HUES6 (cell line): ENCODE results near the gene PPP2R5C.
A peak's percentile ranks its signal among the peaks of the same experiment; 100 is the strongest.

Experiments used
- H3K27ac ChIP-seq: 2 replicates; pipeline ENCODE4 v1.7.0; 2013; ENCODE audit warnings: low read depth, mild to moderate bottlenecking, low read length, inconsistent platforms
- H3K27me3 ChIP-seq: 2 replicates; pipeline ENCODE4 v1.6.1; 2013; ENCODE audit warnings: low read length; ENCODE audit not compliant: control insufficient read depth, insufficient read depth
- H3K36me3 ChIP-seq: 2 replicates; pipeline ENCODE4 v1.6.1; 2013; ENCODE audit warnings: low read length; ENCODE audit not compliant: control insufficient read depth, insufficient read depth
- H3K4me1 ChIP-seq: 2 replicates; pipeline ENCODE4 v1.6.1; 2013; ENCODE audit warnings: low read length; ENCODE audit not compliant: control insufficient read depth, insufficient read depth
- H3K4me3 ChIP-seq: 2 replicates; pipeline ENCODE4 v1.5.1; 2013; ENCODE audit warnings: low read depth, low read length
- H3K9ac ChIP-seq: one replicate; pipeline ENCODE4 v1.6.1; 2013; ENCODE audit warnings: mild to moderate bottlenecking, low read length
- H3K9me3 ChIP-seq: 2 replicates; pipeline ENCODE4 v1.6.1; 2013; ENCODE audit warnings: low read depth, low read length; ENCODE audit not compliant: control insufficient read depth, insufficient read depth

Gene PPP2R5C

DNA sequence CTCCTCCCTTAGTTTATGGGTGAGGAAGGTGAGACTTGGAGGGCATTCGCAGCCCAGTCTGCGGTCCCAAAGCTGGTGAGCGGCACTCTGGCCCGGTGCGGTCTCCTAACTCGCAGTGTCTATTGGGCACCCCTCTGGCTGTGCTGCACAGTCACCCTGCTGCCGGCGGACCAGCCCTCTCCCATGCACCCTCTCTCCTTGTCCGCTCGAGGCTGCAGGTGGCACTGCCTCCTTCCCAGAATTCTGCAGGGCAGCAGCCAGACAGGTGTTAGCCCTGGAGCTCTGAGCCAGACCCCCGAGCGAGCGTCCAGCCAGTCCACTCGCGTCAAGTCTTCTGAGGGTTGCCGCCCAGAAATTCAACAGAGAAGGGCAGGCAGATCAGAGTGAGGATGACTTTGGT is 146.1 kb downstream of the PPP2R5C start:
- no peak overlapping the region for H3K9ac ChIP-seq
- no peaks in the 10 kb centered on the region for H3K27me3 ChIP-seq
- no peaks in the 10 kb centered on the region for H3K4me1 ChIP-seq
- no peak overlapping the region for H3K27ac ChIP-seq
- H3K36me3 ChIP-seq: peaks cover 72% of the 10 kb centered on the region
- H3K9me3 ChIP-seq: no peaks in the 10 kb centered on the region
- no peak overlapping the region for H3K4me3 ChIP-seq

DNA sequence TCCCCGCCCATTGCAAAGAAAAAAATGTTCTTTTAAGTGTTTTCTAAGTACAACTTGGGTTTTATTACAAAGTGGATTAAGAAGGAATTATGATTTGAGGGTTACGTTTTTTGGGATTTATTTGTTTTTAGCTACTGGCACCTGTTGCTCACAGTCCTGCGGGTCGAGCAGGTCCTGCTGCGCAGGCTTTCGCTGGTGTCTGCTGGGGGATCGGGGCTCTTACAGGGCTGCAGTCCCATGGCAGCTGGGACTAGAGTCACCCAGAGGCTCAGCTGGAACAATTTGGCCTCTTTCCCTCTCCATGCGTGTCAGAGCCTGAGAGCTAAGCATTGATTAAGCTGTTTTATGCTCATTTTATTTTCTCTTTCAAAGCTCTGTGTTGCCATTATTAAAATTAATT is 147.3 kb downstream of the PPP2R5C start:
- Histone ChIP-seq H3K4me1 (no peaks in the 10 kb centered on the region), H3K27me3 (no peaks in the 10 kb centered on the region), H3K9ac (no peak overlapping the region), H3K9me3 (no peaks in the 10 kb centered on the region), H3K36me3 (peaks cover 74% of the 10 kb centered on the region), H3K27ac (no peak overlapping the region), H3K4me3 (no peak overlapping the region)

DNA sequence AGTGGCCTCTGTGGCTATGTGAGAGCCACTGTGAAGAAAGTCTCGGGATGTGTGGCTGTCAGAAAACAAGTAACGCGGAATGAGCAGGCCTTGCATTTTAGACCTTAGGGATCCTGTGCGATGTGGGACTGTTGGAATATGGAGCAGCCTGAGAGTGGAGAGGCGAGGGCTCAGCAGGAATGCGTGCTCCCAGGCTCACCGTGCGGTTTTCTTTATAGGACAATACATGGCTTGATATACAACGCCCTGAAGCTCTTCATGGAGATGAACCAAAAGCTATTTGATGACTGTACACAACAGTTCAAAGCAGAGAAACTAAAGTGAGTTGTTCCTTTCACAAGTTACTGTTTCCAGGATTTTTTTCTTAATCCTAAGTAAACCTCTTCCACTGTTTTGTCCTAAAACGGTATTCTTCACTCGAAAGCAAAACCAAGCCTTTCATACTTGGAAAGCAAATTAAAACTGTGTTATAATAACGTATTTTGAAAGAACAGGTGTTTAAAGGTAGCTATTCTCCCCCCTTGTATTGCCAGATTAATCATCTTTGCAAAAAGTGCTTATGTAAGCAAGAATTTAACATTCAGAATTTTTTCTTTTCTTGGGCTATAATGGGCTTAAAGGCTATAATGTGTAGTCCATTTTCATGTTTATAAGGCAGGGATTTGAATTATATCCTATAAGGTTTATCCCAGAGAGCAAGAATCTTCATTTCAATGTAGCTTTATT is 148.0 kb downstream of the PPP2R5C start:
- Histone ChIP-seq H3K4me1 (no peaks in the 10 kb centered on the region), H3K9ac (no peak overlapping the region), H3K4me3 (no peak overlapping the region), H3K27ac (no peak overlapping the region), H3K9me3 (no peaks in the 10 kb centered on the region), H3K27me3 (no peaks in the 10 kb centered on the region), H3K36me3 (peaks cover 77% of the 10 kb centered on the region)

DNA sequence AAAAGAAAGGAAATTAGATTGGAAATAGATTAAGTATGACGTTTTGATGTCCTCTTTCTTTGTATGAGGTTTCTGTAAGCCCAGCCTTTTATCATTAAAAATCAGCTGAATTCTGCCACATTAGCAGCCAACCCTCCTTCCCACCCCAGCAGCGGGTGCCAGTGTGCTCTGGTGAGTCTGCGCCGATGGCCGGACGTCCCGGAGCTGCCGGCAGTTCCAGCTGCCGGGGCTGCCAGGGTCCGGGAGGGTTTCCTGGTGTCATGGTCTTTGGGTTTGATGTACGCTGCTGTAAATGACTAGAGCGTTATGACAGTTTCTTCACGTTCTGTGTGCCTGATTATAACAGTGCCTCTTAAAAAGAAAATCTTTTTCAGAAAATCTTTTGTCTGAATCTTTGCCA is 151.3 kb downstream of the PPP2R5C start:
- Histone ChIP-seq H3K36me3 (peaks cover 55% of the 10 kb centered on the region), H3K4me1 (peaks cover 20% of the 10 kb centered on the region), H3K9me3 (no peaks in the 10 kb centered on the region), H3K27ac (no peak overlapping the region), H3K9ac (no peak overlapping the region), H3K27me3 (no peaks in the 10 kb centered on the region), H3K4me3 (no peak overlapping the region)

DNA sequence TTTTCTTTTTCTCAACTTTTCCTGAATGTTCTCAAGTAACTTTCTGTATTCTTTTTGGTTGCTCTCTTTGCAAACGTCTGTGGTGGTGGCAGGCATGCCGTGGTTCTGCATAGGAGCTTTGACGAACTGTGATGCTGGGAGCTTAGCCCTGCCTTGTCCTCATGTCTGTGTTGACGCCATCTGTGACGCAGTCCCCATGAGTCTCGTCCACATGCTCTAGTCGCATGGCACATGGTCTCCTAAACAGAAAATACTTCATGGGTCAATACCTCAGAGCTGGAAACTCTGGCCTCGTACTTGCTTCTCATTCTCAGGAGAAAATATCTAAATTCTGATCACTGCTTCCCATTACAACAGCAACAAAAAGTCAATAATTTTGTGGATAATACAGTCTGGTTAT is 152.6 kb downstream of the PPP2R5C start:
- H3K27me3 ChIP-seq: no peaks in the 10 kb centered on the region

DNA sequence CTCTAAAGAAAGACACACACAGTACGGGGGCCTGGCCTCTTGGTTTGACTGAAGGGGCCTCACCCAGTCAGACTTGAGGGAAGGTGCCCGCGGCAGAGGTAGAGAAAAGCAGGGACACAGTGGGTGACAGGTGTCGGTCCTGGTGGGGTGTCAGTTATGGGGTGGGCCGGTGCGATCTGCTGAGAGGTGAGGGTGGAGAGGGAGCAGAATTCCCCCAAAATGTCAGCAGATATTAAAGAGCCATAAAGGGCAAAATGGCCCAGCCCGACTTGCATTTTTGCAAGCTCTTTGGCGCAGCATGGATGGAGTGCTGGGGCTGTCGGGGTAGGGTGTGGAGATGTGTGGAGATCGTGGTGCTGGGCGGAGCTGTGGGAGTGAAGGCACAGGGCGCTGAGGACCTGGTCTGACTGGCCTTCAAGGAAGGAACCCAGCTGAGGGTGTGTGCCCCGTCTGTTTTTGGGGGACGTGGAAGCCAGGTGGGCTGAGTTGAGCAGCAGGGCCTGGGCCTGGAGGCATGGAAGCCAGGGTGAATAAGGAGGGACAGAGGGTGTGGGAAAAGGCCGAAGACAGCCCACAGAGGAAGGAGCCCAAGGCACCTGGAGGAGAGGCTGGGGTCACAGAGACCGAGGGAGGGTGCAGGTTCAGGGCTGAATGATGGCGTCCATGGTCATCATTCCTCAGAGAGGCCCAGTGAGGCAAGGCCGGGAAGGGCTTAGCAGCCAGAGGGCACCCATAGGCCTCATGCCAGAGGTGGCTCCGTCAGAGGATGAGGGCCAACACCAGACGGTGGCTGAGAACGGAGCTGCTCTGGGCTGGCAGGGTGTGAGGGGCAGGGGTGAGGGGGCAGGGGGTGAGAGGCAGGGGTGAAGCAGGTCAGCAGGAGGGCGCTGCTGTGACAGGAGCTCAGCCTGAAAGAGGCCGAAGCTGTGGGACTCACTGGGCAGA is 154.6 kb downstream of the PPP2R5C start:
- H3K9ac ChIP-seq: no peak overlapping the region
- H3K27me3 ChIP-seq: no peaks in the 10 kb centered on the region
- no peak overlapping the region for H3K4me3 ChIP-seq
- no peak overlapping the region for H3K27ac ChIP-seq
- H3K4me1 ChIP-seq: peaks cover 31% of the 10 kb centered on the region
- H3K36me3 ChIP-seq: peaks cover 31% of the 10 kb centered on the region
- no peaks in the 10 kb centered on the region for H3K9me3 ChIP-seq

More for the DNA sequence above, 152.6 kb downstream of the PPP2R5C start:
- Histone ChIP-seq H3K4me1 (peaks cover 29% of the 10 kb centered on the region), H3K9ac (no peak overlapping the region), H3K27ac (no peak overlapping the region), H3K4me3 (no peak overlapping the region), H3K36me3 (peaks cover 43% of the 10 kb centered on the region), H3K9me3 (no peaks in the 10 kb centered on the region)

DNA sequence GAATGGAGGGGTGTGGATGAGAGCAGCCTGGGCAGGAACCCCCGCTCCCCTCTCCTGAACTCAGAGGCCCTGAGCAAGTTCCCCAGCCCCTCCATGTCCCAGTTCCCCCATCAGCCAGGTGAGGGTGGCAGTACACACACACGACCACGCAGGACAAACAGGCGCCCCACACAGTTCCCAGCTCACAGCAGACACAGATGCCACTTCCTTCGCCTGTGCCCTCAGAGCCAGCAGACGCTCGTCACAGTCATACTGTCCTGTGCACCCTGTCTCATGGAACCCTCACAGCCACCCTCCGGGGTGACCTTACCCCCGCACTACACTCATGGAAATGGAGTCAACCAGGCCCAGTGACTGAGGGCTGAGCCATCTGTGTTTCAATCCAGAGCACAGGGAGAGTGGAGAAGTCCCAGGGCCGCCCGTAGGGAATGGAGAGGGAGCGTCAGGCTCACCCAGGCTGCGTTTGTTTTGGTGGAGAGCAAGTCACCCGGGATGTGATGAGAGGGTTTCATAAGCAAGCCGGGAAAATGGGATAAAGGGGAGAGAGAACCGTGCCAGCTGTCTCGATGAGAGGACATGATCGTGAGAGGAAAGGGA is 155.4 kb downstream of the PPP2R5C start:
- Histone ChIP-seq H3K9me3 (no peaks in the 10 kb centered on the region), H3K27me3 (no peaks in the 10 kb centered on the region), H3K9ac (peak overlapping the region; percentile 13), H3K4me1 (peaks cover 31% of the 10 kb centered on the region), H3K4me3 (no peak overlapping the region), H3K27ac (no peak overlapping the region), H3K36me3 (peaks cover 30% of the 10 kb centered on the region)

DNA sequence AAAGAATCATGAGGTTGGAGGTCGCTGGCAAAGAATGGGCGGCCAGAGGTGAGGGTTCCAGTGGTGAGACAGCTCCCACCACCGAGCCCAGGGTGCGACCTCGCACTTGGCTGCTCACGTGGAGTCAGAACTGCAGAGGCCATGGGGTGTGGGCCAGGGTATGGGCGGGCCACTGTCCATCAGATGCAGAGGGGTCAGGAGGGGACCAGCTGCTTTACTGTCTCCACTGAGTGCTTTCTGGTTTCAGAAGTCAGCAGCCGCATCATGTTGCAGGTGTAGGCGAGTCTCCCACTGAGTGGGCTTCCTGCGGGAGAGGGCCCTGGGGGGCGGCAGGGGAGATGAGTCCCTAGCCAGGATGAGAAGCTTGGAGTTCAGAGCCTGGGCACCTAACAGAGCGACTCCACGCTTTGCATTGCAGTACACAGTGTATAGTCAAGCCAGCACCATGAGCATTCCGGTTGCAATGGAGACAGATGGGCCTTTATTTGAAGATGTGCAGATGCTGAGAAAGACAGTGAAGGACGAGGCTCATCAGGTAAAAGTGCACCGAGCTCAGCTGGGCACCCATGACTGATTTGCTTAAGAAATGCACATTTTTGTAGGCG is 156.0 kb downstream of the PPP2R5C start:
- Histone ChIP-seq H3K4me3 (peak overlapping the region; percentile 39), H3K9ac (peak overlapping the region; percentile 27), H3K27me3 (no peaks in the 10 kb centered on the region), H3K4me1 (peaks cover 31% of the 10 kb centered on the region), H3K9me3 (no peaks in the 10 kb centered on the region), H3K27ac (no peak overlapping the region; the same call in 1 of the 2 replicates), H3K36me3 (peaks cover 26% of the 10 kb centered on the region)

DNA sequence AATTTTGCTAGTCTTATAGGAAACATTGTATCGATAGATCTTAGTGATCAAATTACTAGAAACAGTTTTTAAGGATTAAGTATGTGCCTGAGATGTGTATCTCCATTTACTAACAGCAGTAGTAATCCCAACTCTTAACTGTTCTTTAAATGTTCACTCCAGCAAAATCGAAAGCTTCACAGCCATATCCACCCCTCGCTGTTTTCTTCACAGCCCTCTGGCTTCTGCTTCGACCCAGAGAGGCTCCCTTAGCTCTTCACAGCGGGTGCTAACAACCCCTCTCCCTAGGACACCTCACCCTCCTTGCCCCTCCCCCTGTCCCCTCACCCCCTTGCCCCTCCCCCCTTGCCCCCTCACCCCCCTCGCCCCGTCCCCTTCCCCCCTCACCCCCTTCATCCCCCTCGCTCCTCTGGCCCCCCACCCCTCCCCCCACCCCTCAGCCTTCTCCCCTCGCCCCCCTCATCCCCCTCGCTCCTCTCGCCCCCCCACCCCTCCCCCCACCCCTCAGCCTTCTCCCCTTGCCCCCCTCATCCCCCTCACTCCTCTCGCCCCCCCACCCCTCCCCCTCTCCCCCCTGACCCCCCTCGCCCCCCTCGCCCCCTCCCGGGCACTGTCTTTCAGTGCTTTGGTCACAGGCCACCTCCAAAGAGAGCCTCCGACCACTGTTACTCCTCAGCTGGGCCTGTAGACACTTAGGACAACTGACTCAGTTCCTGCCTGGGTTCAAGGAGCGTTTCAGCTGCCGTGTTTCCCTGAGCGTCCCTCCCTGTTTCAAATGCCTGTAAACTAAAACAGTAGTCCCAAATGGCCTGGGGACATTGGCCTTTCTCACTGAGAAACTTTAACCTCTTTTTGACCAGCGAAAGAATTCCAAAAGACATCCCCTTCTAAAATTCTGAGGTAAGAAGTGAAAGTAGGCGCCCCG is 156.8 kb downstream of the PPP2R5C start:
- H3K36me3 ChIP-seq: peaks cover 20% of the 10 kb centered on the region
- H3K9ac ChIP-seq: peak overlapping the region; percentile 49
- H3K4me3 ChIP-seq: peak overlapping the region; percentile 39
- peaks cover 31% of the 10 kb centered on the region for H3K4me1 ChIP-seq
- no peaks in the 10 kb centered on the region for H3K9me3 ChIP-seq
- H3K27ac ChIP-seq: peak overlapping the region; percentile 73; the same call in 1 of the 2 replicates
- H3K27me3 ChIP-seq: no peaks in the 10 kb centered on the region

DNA sequence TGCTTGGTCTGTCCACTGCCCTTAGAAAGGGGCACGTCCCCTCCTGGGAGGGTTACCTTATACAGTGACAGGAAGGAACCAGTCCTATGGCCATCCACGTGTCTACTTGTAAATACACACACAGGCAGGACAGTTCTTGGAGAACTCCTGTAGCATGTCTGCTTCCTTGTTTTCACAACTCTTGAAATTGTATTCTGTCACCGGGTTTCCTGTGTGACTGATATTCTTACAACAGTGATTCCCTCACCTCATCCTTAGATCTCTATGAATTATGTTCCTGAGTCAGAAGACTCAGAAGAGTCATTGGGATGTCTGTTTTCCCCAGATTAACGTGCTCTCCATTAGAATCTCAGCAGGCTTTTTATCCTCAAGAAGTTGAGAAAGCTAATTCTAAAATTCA is 158.8 kb downstream of the PPP2R5C start:
- H3K27ac ChIP-seq: no peak overlapping the region
- H3K4me1 ChIP-seq: peaks cover 31% of the 10 kb centered on the region
- no peak overlapping the region for H3K4me3 ChIP-seq
- H3K9ac ChIP-seq: no peak overlapping the region
- H3K36me3 ChIP-seq: peaks cover 4% of the 10 kb centered on the region
- no peaks in the 10 kb centered on the region for H3K27me3 ChIP-seq
- H3K9me3 ChIP-seq: no peaks in the 10 kb centered on the region
